T47D (cell line): Measurements from ENCODE around the gene ANGPTL2.

Source experiments
- DNase-seq, 2 experiments: peaks; one replicate each; pipeline versions ENCODE4 v3.0.0 to v3.0.0-alpha.2; 2011 to 2012; ENCODE audit warnings: low read depth in 1 of 2, low spot score in 1 of 2
- JUND ChIP-seq: IDR thresholded peaks from 2 replicates; pipeline ENCODE4 v1.6.1; 2012; ENCODE audit warnings: low read depth
- in situ Hi-C: cut with HindIII; loops from 2 replicates; pipeline ENCODE4 v1.10.0; 2016; ENCODE audit warnings: low sequenced_read_pairs, low pct_unique_long_range_greater_than_20kb

The ANGPTL2 gene

GRCh38 chr9:127116088-127116726 lies 6.2 kb downstream of the ANGPTL2 start:
- no peak for TF ChIP-seq JUND
- in situ Hi-C loops, result no loop called here

DNA sequence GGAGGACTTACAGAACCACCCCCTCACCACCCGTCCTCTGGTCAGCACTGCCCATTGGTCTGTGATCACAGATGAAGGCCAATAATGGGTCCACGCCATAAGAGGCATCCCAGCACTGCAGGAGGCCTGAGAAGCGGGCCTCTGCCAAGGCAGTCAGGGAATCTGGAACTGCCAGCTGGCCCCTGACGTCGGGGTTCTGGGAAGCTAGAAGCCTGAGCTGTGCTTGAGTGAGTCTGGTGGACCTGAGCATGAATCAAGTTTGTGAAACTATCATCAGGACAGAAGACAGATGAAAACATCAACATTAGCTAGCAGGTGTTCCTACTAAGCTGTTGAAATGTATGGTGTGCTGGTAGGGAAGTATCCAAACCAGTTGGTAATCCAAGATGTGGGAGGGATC lies 7.8 kb downstream of the ANGPTL2 start:
- DNase-seq, result no peak
- TF ChIP-seq JUND, result no peak
- in situ Hi-C loops, result no loop called here

More at GRCh38 chr9:127116088-127116726, 6.2 kb downstream of the ANGPTL2 start:
- no peak for DNase-seq

- no peak for DNase-seq
- in situ Hi-C loops, result no loop called here
- no peak for TF ChIP-seq JUND
Observed at GRCh38 chr9:127113191-127113972, 9.1 kb downstream of the ANGPTL2 start.

DNA sequence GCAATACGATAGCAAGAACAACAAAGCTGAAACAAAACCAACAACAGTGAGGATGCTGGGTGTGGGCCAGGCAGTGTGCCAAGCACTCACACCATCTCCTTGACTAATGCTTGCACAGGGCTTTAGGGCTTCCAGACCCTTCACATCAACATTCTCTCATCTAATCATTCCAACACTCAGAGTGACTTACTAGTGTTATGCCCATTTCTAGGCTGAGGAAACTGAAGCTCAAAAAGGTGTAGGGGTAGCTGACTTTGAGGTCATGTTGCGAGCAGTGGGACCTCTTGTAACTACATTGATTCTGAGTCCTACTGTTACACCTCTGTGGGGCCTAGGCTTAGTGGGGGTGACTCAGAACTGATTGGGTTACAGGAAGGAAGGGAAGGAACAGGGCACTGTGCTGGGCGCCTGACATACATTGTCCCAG lies 9.7 kb downstream of the ANGPTL2 start:
- TF ChIP-seq JUND, result no peak
- in situ Hi-C loops, result no loop called here
- no peak for DNase-seq

GRCh38 chr9:127112056-127112455 lies 10.4 kb downstream of the ANGPTL2 start:
- no peak for TF ChIP-seq JUND
- in situ Hi-C loops, result no loop called here
- no peak for DNase-seq

DNA sequence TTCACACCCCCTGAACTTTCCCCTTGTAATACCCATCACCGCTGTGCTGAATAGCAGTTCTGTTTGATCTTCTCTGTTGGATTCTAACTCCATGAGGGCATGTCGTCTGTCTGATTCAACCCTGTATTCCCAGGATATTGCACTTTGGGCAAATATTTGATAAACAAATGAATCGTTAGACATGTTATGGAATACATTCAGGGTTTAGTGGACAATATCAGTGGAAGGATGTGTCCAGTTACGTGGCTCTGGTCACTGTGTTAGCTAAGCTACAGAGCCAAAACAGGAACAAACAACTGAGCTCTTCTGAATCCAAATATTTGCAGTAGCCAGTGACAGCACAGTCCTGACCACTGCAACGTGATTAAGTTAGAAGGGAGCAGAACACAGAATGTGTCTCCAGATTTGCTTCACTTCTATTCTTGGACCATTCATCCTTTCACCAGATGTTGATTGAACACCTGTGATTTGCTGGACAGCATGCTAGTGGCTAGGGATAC lies 13.2 kb downstream of the ANGPTL2 start:
- peak in 1 of 2 experiments; percentile 32 for DNase-seq
- TF ChIP-seq JUND, result no peak
- in situ Hi-C loops, result no loop called here

DNA sequence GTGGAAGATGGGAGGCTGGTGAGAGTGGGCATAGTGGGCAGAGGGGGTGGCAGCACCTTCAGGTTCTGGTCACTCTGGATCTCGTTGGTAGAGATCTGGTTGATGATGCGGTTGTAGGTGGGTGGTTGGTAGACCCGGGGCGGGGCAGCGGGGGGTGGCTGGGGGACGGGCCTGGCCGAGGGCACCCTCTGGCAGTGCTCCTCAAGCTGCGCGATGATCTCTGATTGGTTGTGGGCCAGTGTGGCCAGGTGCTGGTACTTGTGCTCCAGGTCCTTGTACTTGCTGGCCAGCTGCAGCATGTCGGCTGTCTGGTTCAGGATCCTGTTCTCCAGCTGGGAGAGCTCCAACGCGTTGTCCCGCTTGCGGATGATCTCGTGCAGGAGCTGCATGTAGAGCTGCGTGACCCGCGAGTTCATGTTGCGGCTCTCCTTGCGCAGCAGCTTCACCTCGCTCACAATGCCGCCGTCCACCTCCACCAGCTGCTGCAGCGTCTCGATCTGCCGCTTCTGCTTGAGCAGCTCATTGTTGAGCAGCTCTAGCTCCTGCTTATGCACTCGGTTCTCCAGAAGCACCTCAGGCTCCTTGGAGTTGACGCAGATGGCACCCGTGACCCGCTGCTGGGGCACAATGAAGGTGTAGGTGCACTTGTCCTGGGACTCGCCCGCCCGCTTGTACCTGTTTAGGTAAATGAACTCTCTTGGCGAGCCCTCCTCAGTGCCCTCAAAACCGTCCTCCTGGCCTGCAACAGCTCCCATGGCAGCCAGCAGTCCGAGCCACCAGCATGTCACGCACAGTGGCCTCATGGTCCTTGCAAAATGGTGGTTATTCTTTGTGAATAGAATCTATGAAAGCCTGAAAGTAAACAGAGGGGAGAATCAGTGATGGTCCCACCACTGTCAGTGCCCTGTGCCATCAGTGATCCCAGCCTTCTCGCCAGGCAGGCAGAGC lies 14.2 kb downstream of the ANGPTL2 start:
- DNase-seq, result no peak
- in situ Hi-C loops, result no loop called here
- TF ChIP-seq JUND, result no peak

GRCh38 chr9:127107171-127107928 lies 15.1 kb downstream of the ANGPTL2 start:
- in situ Hi-C loops, result no loop called here

DNA sequence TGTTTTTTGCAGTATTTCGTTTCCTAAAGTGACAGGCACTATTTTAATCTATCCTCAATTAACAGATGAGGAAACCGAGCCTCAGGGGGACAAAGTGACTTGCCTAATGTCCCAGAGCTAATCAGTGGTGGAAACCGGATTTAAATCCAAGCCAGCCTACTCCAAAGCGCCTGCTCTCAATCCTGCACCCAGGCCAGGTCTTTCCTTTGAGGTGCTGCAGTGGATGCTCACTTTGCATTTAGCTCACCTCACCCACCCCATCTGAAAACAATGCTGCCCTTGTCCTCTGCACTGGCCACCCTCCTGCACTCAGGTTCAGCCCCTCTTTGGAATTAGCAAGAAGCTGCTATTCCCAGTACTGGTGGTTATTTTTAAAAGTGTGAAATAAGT lies 16.0 kb downstream of the ANGPTL2 start:
- no peak for DNase-seq
- in situ Hi-C loops, result no loop called here
- TF ChIP-seq JUND, result no peak

More at GRCh38 chr9:127107171-127107928, 15.1 kb downstream of the ANGPTL2 start:
- no peak for TF ChIP-seq JUND
- no peak for DNase-seq

DNA sequence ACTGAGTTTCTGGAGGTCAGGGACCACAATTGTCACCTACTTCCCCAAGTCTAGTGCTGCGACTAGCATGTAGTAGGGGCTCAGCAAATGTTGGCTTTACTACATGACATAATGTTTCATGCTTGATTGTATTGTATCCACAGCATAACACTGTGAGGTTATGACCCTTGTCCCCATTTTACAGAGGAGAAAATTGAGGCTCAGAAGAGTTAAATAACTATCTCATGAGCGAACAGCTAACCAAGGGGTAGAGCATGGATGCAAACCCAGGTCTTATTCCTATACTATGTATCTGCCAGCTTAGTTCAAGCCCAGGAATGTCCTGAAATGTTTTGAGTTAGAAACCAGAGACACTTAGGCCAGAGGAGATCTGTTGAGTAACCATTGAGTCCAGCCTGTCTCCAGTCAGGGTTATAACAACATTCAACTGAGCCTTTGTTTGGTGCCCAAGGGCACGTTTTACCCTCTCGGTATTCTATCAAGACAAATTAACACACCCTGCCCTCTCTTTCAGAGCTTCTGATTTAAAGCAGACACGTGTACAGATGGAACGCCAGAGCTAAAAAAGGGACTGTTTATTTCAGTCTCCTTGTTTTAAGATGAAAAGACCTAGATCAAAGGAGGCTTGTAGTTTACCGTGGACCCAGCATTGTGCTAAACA lies 16.5 kb downstream of the ANGPTL2 start:
- TF ChIP-seq JUND, result no peak
- in situ Hi-C loops, result no loop called here

GRCh38 chr9:127104581-127105311 lies 17.7 kb downstream of the ANGPTL2 start:
- TF ChIP-seq JUND, result no peak
- in situ Hi-C loops, result no loop called here
- no peak for DNase-seq

More for the DNA sequence above, 16.5 kb downstream of the ANGPTL2 start:
- no peak for DNase-seq
